Measurements from ENCODE around the gene WBP1. TPM values are rescaled to one million over a fixed set of nuclear protein-coding genes. Genes with fewer than 3 reads are reported as not detected.
A peak's percentile ranks its signal among the peaks of the same experiment; 100 is the strongest.

Gene WBP1
- total RNA-seq, 4 donors from 2014 or later, result 10.7 to 17.5 (median 16.5) TPM

DNA sequence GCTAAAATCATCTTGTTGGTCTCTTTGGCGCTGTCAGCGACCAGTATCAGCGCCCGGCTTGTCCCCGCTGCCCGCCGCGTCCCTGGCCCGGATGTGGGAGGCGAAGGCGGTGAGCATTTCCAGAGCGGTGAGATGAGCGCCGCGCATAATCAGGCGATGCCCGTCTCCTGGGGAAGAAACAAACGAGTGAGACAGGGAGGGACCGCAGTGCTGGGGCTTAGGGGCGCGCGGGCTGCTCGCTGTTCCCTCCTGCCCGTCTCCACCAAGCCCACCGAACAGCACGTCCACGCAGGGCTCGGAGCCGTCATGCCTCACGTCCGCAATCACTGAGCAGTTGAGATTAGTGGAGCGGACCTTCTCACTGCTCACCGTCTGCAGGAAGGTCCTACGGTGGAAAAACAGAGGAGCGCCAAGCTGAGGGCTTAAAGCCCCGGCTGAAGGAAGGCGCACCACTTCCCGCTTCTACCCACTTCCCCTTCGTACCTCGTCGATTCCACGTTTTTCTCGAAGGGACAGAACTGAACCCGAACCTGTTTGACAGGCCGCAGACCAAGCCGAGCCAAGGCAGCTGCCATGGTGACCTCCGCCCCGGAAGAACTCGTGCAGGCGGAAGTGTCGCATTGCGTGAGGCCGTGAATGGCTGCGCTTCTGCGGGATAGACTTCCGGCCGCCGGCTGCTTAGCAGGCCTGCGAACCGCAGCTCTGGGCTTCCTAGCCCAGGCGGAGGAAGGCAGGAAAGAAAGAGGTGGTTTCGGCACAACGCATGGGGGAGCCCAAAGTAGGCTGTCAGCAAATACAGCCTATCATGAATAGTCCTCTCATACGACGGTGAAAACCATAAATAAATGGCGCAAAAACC, 14.1 kb downstream of the WBP1 start, which contains the start of gene MRPL53:
Gene MRPL53, minus strand, starts transcription at position 595 of the 859 bp plus-strand sequence. Its CDS starts 20 bp downstream, at position 575.
- intact Hi-C loops (cut with DNase I; ENCODE audit: low total_unique reads) (loop anchor here (1.0 kb wide), 1 partner anchor 18 kb away; no protein-coding TSS in a partner anchor), in situ Hi-C loops (cut with MboI; ENCODE audit: low sequenced_read_pairs in 4 of 4) (loop anchor here in 1 of 4 donors (25.0 kb wide), 1 partner anchor 365 kb away; the partner anchor contains the start of gene HK2)
- Histone ChIP-seq H3K36me3 (peaks cover 0 to 20% of the 10 kb centered on the region in 2 donors), H3K9me3 (no peaks in the 10 kb centered on the region), H3K4me1 (peaks cover 20 to 25% of the 10 kb centered on the region in 2 donors), H3K27me3 (no peaks in the 10 kb centered on the region), H3K27ac (peak within 1 kb of the TSS; percentile 79 to 90 (median 87)), H3K4me3 (peak within 1 kb of the TSS; percentile 67 to 88 (median 79))
- ATAC-seq, result peak; percentile 95 to 96
- TF ChIP-seq CTCF (IDR thresholded peaks at IDR 0.05 in 4 of 5, conservative IDR thresholded peaks at IDR 0.05 in 1 of 5), result no peak
- TF ChIP-seq POLR2A (IDR thresholded peaks at IDR 0.05), result peak; percentile 48 to 68
- peak; percentile 86 to 90 for DNase-seq

- H3K27me3 ChIP-seq, result no peaks in the 10 kb centered on the region
- peak overlapping the region; percentile 67 to 88 (median 79) for H3K4me3 ChIP-seq
- intact Hi-C loops (cut with DNase I; ENCODE audit: low total_unique reads), result loop anchor here (1.0 kb wide), 2 partner anchors 9 to 19 kb away; partner anchors contain the start of gene CCDC142
- TF ChIP-seq CTCF (IDR thresholded peaks at IDR 0.05 in 4 of 5, conservative IDR thresholded peaks at IDR 0.05 in 1 of 5), result no peak
- no peak for TF ChIP-seq POLR2A (IDR thresholded peaks at IDR 0.05)
- peaks cover 0 to 25% of the 10 kb centered on the region in 2 donors for H3K36me3 ChIP-seq
- no peaks in the 10 kb centered on the region for H3K9me3 ChIP-seq
- ATAC-seq (peak in 1 of 2 donors; percentile 15), DNase-seq (no peak)
- peak overlapping the region; percentile 79 to 90 (median 87) for H3K27ac ChIP-seq
- in situ Hi-C loops (cut with MboI; ENCODE audit: low sequenced_read_pairs in 4 of 4), result loop anchor here in 1 of 4 donors (25.0 kb wide), 1 partner anchor 364 kb away; the partner anchor contains the start of gene HK2
- peaks cover 20 to 25% of the 10 kb centered on the region in 2 donors for H3K4me1 ChIP-seq
Measured at GRCh38 chr2:74472945-74473258, 14.7 kb downstream of the WBP1 start.

GRCh38 chr2:74474481-74474880, 16.2 kb downstream of the WBP1 start:
- DNase-seq (no peak), ATAC-seq (no peak)
- intact Hi-C loops (cut with DNase I; ENCODE audit: low total_unique reads), result no loop called here
- H3K4me3 ChIP-seq, result no peak overlapping the region
- TF ChIP-seq POLR2A (IDR thresholded peaks at IDR 0.05) (no peak), CTCF (IDR thresholded peaks at IDR 0.05 in 4 of 5, conservative IDR thresholded peaks at IDR 0.05 in 1 of 5) (no peak)
- H3K36me3 ChIP-seq, result peaks cover 0 to 32% of the 10 kb centered on the region in 2 donors
- in situ Hi-C loops (cut with MboI; ENCODE audit: low sequenced_read_pairs in 4 of 4), result loop anchor here in 1 of 4 donors (25.0 kb wide), 1 partner anchor 363 kb away; the partner anchor contains the start of gene HK2
- H3K4me1 ChIP-seq, result peaks cover 20 to 25% of the 10 kb centered on the region in 2 donors
- no peak overlapping the region for H3K27ac ChIP-seq
- no peaks in the 10 kb centered on the region for H3K27me3 ChIP-seq
- H3K9me3 ChIP-seq, result no peaks in the 10 kb centered on the region

GRCh38 chr2:74474899-74475298, 16.7 kb downstream of the WBP1 start:
- DNase-seq, result no peak
- Histone ChIP-seq H3K36me3 (peaks cover 0 to 36% of the 10 kb centered on the region in 2 donors), H3K4me3 (no peak overlapping the region), H3K4me1 (peaks cover 20 to 25% of the 10 kb centered on the region in 2 donors), H3K27me3 (no peaks in the 10 kb centered on the region), H3K9me3 (no peaks in the 10 kb centered on the region), H3K27ac (no peak overlapping the region)
- TF ChIP-seq POLR2A (IDR thresholded peaks at IDR 0.05) (no peak), CTCF (IDR thresholded peaks at IDR 0.05 in 4 of 5, conservative IDR thresholded peaks at IDR 0.05 in 1 of 5) (no peak)
- in situ Hi-C loops (cut with MboI; ENCODE audit: low sequenced_read_pairs in 4 of 4), result loop anchor here in 1 of 4 donors (25.0 kb wide), 1 partner anchor 362 kb away; the partner anchor contains the start of gene HK2
- intact Hi-C loops (cut with DNase I; ENCODE audit: low total_unique reads), result no loop called here
- ATAC-seq, result no peak

All from gastrocnemius medialis (tissue), 4 donors.